GM18508 (cell line): ENCODE data around the gene LPP.

Experiments
- ATAC-seq: cut with Tn5 transposase; IDR thresholded peaks from one replicate; pipeline ENCODE4 v1.9.1; 2021; ENCODE audit warnings: moderate number of reproducible peaks; ENCODE audit not compliant: insufficient read depth, unreplicated experiment

The LPP gene

DNA sequence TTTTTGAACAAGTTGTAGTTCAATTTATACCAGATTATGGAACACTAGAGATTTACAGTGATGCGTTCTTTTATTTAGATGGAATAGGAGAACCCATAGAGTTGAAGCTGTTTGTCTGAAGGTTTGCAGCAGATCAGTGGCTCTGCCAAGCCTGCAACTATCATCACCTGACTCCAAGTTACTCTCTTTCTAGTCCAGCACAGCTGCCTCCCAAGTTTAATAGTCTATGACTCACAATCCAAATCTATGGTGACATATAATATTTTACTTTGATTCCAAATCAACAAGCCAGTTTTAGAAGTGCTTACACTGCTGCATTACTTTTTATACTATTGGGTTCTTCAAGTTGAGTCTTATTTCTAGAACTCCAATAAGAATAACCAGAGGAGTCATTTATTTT is 400.4 kb downstream of the LPP start:
- ATAC-seq, result no peak

DNA sequence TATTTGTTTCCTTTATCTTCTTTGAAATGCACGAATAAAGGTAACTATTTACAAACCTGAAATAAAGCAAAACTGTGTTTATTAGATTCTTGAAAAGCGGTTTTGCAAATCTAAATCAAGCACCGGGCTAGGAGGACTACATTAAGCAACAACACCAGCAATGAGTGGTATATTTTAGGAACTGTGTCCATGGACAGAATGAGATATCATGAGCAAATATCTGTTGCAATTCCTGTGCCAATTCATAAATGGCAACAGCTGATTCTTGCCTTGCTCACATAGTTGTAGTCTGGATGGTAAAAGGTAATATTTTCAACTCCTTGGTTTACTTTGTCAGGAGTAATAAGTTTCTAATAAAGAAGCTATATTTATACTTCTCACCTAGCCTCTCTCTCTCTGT is 403.3 kb downstream of the LPP start:
- no peak for ATAC-seq

DNA sequence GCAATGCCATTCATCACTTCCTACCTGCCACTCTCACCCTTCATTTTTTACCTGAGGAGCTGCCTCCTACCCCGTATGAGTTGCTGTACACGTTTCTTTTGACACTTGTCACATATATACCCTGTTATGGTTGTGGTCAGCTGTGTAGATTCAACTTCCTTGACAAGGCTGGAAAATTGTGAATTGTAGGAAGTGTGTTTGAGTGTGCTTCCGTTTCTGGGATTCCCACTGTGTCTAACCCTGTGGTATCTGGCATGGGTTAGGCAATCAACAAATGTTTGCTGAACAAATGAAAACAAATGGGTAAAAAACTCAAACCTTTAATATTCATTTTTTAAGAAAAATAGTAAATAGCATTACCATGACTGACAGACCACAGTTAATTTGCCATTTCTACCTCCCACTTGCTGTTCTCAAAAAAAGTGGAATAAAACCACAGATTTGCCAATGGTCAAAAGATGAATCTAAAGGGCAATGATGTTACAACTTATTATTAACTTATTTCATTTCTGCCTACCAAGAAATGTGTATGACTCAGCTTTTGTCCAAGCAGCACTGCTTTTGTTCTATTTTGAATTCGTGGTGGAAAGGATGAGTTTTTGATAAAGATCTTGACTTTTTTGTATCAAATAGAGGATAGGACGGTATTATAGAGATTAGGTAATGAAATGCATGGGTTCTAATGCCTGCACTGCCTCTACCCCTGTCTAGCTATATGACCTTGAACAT is 404.6 kb downstream of the LPP start:
- ATAC-seq, result no peak

DNA sequence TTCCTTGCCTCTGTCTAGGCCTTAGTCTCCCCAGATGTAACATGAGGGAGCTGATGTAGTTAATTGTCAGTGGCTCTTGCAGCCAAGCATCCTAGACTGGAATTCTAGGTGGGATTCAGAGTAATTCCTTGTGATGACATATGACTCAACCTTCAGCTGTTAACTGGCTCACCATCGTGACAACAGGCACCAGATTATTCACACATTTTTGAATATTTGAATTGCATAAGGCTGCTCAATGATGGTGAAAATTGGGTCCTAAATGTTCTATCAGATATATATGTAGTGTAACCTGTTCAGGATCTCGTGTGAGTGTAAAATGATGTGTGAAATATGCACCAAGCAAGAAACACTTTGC is 405.1 kb downstream of the LPP start:
- ATAC-seq, result no peak

DNA sequence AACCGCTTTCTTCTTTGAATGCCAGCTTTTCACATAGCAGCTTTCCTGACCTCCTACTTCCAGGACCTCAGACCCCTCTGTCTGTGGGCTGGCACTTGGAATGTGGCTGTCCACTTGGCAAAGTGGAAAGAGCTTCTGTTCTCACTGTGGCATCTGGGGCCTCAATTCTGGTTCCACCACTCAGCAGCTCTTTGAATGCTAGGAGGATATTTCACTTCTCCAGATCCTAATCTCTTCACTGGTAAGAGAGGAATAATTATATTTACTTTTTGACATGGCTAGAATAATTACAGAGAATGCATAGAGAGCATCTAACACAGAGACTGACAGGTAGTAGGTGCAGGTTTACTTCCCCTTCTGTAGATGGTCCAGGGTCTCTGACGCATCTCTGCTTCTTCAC is 405.9 kb downstream of the LPP start:
- ATAC-seq, result no peak

DNA sequence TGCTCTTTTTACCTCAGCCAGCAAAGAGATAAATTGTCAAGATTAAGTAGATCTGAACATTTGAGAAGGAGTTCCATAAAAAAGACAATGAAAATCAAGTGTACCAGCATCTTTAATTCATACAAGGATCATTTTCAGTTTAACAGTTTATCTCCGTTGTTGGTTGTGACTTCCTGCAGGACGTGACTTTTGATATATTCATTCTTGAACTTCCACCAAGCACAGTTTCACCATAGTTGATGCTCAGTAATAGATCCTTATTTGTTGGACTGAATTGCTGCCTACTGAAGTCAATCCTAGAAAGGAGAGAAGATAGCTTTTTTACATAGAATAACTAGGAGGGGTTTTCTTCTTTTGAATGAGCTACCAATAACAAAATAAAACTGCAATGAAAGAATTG is 408.2 kb downstream of the LPP start:
- no peak for ATAC-seq

DNA sequence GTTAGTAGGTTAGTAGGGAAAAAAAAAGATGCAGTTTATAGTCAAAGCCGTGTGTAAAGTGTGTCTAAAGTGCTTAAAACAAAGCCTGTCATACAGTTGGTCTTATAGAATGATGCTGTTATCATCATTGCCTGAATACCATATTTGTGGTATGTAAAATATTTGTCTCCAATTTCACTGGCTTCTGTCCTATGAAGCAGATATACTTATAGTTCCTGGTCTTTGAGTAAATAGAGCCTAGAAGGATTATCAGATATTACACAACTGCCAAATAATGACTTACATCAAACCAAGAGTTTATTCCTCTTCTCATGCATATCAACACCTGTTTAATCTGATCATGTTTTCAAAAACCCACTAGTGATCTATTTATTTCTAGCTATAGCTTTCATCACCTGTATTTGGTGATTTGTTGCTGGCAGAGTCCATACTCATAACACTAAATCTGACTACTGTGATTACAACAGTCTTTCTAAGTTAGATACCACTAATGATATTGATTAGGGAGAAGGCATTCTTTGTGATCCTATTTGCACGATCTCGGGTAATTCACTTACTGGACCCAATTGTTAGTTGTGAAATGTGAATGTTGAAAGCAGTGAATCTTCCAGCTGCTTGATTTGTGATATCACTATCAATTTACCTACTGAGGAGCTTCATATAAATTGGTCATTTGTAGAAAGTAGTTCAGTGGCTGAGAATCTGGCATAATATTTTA is 413.7 kb downstream of the LPP start:
- ATAC-seq, result no peak

DNA sequence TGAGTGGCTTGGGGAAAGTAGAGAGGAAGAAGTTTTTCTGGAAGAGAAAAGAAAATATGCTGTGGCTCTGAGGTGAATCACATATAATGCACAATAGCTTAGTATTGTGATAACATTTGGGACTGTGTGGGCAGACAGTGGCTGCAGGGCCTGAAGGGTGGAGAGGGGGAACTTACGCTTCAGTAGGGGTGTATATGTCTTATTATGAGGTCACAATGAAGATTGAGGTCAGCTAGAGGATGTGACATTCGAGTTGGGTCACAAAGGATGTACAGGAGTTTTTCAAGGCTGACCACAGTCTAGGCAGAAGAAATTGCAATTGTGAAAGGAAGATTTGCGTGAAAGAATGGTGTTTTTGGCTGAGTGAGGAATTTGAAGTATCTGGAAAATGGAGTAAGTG is 414.8 kb downstream of the LPP start:
- no peak for ATAC-seq

DNA sequence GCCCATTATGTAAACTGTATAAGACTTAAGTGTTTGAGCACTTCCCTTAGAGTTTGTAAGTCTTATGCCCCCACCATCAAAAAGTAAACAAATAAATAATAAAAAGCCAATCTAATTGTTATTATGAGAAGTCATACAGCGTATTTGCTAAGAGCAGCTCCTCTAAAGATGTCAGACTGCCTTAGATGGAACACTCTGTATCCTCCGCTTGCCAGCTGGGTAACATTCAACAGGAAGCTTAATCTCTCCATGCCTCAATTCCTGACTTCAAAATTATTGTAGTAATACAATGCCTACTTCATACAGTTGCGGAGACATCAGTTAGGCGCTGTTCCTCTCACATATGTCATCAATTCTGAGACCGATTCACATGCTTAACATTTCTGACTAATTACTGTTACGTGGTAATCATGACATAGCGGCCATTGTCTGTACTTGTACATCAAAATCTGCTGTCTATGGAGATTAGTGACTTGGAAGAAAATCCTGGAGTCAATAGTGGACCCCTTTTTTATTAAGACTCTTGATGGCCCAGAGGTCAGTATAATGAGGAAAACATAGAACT is 417.7 kb downstream of the LPP start:
- ATAC-seq, result no peak

DNA sequence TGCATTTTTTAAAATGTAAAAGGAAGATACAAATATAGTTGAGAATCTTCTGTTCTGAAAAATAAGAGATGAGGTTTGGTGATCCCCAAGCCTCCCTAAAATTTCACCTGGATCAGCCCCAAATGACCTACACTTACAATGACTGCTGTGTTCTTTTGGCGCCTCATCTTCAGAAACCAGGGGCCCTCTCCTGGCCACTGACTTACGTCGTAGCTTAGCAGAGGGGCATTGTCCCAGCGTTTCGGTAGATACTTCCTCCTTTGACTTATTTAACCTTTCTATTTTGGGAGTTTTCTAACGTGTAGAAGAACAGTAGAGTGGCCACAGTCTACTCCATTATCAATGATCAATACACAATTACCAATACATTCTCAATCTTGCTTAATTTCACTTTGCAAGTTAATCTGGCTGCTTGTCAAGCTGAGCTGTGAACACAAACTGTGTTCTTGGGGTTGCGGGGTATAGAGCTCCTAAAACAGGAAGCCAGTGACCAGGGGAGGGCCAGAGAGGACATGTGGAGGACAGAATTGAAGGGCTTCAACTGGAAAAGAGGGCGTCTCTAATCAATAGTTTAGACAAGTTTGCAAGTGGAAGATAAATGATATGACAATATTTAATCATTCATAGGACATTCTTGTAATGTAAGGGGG is 419.5 kb downstream of the LPP start:
- ATAC-seq, result no peak

DNA sequence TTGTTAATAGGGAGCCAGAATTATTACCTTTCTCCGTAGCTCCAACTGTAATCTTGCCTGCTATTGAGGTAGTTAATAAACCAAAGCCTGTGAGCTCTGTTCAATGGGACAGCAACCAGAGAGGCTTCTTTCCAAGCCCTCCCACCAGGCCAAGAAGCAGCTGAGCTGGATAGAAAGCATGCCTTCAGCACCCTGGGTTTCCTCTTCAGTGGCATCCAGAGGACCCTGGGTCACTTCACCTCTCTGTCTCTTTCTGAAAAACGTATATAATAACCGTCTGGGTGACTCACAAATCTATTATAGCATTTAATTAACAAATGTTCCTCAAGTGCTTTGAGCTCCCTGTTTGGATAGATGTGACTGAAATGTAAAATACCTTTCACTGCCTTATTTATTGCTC is 420.0 kb downstream of the LPP start:
- ATAC-seq, result no peak

DNA sequence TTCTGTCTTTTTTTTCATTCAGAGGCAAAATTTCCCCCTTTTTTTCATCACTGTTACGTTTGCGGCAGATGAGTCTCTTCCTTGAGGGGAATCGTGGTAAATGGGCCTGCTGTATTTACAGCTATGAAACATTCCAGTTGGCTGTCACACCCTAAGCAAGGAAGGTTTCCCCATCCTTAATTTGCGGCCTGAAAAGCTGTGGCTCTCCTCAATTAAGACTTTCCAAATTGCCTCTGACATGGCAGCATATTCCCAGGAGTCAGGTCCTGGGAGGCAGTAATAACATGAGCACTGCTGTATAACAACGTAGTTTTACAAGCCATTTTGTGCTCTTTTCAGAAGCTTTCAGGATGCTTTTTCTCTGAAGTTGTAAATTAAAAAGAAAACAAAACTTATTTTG is 420.9 kb downstream of the LPP start:
- ATAC-seq, result no peak

DNA sequence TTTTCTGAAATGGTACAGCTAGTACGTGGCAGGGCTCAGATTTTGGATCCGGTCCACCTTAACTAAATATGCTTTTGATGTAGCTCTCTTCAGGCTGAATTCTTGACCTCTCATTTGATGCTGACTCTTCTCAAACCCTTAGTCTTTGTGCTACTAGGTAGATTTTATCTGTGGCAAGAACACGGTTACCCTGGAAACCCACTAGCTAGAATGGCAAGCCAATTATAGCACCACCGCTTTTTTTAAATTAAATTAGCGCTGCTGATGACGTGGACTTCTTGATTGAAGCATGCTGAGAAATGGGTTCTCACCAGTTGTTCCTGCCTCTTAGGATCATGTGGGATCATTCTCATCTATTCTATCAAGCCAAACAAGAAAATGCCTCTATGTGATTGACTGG is 421.5 kb downstream of the LPP start:
- ATAC-seq, result no peak

DNA sequence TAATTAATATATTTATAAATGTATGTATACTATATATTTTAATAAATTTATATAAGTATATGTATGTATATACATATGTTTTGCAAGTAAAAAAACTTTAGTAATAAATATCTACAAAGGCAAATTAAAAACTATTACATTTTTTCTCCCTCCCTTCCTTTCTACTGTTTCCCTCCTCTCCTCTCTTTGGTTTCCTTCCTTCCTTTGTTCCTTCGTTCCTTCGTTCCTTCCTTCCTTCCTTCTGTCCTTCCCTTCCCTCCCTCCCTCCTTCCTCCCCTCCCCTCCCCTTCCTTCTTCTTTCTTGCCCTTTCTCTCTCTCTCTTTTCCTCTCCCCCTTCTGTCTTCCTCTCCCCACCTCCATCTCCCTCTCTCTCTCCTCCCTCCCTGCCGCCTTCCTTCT is 423.6 kb downstream of the LPP start:
- ATAC-seq, result no peak

DNA sequence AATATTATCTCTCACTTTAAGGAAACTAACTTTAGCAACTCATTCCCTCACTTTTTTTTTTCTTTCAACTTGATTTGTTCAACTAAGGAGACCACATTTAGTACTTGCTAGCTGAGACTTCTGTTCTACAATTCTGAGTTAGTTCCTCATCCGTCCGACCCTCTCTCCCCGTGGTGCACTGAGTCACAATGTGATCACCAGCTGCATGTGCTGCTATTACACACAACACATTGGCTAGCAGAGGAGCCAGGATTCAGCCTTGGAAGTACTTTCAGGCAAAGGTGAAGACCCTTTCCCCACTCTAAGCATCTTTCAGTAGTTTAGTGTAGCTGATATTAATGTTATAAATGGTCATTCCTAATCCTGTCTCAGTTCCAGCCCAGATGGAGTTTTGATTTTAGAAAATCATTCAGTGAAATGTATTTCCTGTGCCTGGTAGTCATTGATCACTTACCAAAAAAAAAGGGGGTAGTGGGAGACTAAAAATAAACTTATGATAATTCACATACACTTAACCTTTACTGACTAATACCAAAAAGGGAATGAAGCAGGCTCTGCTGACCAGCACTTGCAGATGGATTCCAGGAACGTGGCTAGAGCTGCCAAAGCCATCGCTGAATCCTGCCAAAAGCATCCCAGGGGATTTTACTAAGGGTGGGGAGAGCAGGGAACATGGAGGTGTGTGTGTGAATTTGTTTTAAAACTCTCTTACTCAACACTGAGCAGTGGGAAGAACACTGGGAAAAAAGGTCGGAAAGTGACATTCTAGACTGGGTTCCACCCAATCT is 424.8 kb downstream of the LPP start:
- no peak for ATAC-seq

DNA sequence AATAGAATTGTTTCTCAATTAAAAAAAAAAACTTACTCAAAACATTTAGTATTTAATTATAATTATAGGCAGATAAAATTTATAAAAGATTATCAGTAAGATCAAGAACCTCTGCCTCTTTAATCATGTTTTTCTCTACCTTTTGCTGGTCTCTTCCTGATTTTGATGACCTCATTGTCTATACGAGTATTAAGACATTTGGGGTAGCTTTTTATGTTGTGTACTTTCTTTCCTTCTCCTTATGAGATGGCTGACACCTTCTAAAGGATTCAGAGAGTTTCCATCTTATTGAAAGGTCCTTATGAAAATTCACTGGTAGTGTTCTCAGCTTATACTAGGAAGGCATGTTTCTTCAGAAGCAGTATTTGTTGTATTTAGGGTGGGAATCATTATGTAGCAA is 426.3 kb downstream of the LPP start:
- ATAC-seq, result no peak

DNA sequence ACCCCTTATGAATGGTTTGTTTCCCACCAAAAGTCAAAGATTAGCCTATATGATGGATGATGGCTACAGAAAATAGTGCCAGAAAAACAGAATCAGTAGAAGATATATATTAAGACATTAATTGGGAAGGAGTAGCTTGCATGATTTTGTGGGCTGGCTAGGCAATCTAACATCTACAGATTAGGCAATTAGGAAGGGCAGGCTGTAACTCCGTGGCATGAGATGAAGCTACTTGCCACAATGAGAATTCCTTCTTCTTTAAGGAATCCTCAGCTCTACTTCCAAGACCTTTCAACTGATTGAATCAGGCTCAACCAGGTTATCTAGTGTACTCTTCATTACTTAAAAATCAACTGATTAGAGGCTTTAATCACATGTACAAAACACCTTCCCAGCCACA is 426.7 kb downstream of the LPP start:
- ATAC-seq, result no peak

DNA sequence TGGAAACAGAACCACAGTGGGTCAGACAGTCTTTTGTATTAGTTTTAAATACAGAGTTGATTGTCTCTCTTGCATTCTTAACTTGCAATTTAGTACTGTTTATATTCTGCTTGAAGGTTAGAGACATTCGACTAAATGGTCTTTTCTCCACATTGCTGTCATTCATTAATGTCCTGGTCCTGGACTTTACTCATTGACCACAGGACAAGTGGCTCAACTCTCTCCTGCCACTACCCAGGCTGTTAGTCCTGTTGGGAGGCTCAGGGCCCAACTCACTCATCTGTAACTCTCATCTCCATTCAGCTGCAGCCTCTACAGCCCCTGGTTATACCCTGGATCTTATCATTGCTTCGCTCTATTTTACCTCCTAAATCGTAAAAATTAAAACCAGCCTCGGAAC is 427.4 kb downstream of the LPP start:
- ATAC-seq, result no peak

DNA sequence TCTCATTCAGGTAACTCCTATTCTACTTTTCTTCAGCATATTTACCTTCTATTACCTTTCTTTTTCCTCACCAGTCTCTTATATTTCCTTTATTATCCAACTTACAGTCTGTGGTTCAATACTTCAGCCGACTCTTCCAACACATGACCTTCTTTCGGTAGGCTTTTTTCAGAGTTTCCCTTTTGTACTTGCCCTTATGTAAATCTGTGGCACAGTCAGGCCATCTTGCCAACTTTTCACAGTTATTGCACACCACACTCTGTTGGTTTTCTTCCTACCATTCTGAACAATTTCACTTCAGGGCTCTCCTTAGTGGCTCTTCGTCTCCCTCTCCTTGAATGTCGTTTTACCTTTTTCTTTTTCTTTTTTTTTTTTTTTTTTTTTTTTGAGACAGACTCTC is 427.8 kb downstream of the LPP start:
- ATAC-seq, result no peak

DNA sequence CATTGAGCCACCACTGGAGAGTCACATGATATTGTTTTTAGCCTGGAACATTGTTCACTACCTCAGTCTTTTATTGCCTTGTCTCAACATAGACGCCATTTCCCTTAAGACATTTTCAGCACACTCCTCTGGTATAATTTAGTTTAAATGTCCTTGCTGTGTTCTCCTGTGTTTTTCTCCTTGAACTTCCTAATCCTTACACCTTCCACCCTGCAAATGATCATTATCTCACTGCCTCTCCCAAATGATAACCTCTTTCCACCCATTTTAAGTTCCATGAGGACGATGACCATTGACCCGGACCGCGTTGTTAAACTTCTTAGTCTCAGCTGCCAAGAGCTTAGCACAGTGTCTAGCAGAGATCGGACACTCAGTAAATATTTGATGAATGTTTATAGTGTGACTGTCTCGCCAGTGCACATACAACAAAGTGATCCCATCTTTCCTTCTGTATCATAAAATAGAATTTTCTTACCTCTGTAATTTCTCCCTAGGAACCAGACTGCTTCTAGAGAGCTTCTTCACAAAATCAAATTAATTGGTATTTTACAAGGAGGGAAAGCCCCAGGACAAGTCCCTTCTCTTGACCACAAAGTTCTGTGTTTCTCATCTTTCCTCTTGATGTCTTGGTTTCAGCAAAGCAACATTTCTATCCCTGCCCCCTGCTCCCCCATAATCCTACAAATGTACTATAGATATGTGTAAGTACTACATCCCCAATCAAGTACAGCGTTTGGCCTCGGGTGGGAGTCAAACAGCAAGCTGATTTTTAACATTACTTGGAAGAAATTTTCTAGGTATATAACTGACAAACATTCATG is 429.6 kb downstream of the LPP start:
- ATAC-seq, result no peak
